ENCODE results near the gene INPP5A.

DNA sequence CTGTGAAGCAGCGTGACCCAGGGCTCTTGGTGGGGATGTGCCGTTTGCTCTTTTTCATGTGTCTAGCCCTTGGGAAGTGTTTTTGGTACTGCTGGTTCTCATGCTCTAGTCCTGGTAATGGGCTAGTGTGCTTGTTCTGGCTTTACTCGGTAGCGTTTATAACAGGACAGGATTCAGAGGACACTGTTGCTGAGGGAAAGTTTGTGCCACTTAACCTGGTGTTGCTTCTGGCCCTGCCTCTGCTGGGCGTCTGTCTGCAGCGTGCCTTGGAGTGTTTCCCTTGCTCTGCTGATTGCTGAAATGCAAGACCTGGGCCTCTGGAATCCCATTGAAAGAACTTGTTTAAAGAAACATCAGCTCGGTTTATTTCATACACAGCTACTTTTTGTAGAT, 35.0 kb downstream of the INPP5A start:
- TF ChIP-seq, protein P1, sequence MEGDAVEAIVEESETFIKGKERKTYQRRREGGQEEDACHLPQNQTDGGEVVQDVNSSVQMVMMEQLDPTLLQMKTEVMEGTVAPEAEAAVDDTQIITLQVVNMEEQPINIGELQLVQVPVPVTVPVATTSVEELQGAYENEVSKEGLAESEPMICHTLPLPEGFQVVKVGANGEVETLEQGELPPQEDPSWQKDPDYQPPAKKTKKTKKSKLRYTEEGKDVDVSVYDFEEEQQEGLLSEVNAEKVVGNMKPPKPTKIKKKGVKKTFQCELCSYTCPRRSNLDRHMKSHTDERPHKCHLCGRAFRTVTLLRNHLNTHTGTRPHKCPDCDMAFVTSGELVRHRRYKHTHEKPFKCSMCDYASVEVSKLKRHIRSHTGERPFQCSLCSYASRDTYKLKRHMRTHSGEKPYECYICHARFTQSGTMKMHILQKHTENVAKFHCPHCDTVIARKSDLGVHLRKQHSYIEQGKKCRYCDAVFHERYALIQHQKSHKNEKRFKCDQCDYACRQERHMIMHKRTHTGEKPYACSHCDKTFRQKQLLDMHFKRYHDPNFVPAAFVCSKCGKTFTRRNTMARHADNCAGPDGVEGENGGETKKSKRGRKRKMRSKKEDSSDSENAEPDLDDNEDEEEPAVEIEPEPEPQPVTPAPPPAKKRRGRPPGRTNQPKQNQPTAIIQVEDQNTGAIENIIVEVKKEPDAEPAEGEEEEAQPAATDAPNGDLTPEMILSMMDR (IDR thresholded peaks at IDR 0.05): no peak
- no peak for TF ChIP-seq POLR2A (IDR thresholded peaks at IDR 0.05)
